A549 treated with RU486 at 1 μM for 4 hours (cell line): ENCODE measurements around the gene PCDHB7. TPM values are rescaled to one million over a fixed set of nuclear protein-coding genes. Genes with fewer than 3 reads are reported as not detected.

Experiments used
- total RNA-seq: library from RNA; stranded (reverse); fragments of 200-300 nt; extraction: Qiagen RNA extraction; gene quantifications from 5 replicates; pipeline ENCODE4 v1.2.3, GENCODE V29; 2022; ENCODE audit warnings: low read depth

PCDHB7 gene
- not detected in 5 replicates for total RNA-seq

DNA sequence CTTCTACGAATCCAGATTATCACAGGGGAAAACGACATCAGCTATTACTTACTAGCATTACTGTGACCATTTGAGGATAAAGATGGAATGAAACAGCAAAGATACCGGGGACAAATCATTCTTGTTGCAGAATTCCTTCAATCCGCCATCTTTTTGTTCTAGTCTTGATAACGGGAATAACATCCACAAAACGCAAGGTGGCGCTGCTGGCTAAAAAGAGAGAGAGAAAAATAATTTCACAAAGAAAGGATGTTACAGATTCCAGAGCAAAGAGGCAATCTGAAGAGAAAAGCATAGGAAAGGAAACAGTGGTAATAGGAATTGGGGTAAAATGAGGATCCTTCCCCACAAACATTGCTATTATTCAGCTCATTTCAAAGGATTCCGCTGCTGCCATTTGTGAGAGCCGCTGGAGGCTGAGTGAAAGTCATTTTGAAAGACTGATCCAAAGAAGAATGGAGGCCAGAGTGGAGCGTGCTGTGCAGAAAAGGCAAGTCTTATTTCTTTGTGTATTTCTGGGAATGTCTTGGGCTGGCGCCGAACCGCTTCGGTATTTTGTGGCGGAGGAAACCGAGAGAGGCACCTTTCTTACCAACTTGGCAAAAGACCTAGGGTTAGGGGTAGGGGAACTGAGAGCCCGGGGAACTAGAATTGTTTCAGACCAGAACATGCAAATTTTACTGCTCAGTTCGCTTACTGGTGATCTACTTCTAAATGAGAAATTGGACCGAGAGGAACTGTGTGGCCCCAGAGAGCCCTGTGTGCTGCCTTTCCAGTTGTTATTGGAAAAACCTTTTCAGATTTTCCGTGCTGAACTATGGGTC, at the start of gene PCDHB7:
Gene PCDHB7 (plus strand): TSS at position 264 of the 824 bp plus-strand sequence. CDS start 192 bp downstream, at position 456.

GRCh38 chr5:141135030-141135717, 37.3 kb upstream of the PCDHB7 start, which contains the start of gene PCDHB5:
PCDHB5 (plus strand) TSS chr5:141135206; CDS start chr5:141135435, 229 bp downstream.

GRCh38 chr5:141149812-141150211, 22.6 kb upstream of the PCDHB7 start, which contains the start of gene PCDHB6:
PCDHB6 (plus strand) TSS chr5:141150057; CDS start chr5:141150258, 201 bp downstream.

DNA sequence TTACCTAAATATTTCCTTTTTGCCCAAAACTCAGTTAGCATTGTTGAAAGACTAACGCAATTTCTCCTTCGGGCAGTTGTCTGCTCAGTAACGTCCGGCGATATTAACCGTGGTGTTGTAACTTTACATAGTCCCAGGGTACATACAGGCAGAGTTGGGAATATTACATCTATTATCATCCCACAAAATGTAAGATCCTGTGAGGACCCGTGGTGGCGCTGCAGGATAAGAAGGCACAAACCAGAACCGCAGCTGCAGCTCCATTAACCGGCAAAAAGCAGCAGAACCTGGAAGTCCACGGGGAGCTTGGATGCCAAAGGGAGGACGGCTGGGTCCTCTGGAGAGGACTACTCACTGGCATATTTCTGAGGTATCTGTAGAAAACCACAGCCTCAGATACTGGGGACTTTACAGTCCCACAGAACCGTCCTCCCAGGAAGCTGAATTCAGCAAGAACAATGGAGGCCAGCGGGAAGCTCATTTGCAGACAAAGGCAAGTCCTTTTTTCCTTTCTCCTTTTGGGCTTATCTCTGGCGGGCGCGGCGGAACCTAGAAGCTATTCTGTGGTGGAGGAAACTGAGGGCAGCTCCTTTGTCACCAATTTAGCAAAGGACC, 5.2 kb downstream of the PCDHB7 start, which contains the start of gene PCDHB8:
Gene PCDHB8 (plus strand): TSS at position 214 of the 615 bp plus-strand sequence. CDS start 245 bp downstream, at position 459.

GRCh38 chr5:141182248-141182647, 9.8 kb downstream of the PCDHB7 start, which contains the start of gene PCDHB16:
PCDHB16 (plus strand) TSS chr5:141182387; CDS start chr5:141182560, 173 bp downstream.

GRCh38 chr5:141186897-141187512, 14.6 kb downstream of the PCDHB7 start, which contains the start of gene PCDHB9:
PCDHB9 (plus strand) TSS chr5:141187161; CDS start chr5:141187319, 158 bp downstream.

DNA sequence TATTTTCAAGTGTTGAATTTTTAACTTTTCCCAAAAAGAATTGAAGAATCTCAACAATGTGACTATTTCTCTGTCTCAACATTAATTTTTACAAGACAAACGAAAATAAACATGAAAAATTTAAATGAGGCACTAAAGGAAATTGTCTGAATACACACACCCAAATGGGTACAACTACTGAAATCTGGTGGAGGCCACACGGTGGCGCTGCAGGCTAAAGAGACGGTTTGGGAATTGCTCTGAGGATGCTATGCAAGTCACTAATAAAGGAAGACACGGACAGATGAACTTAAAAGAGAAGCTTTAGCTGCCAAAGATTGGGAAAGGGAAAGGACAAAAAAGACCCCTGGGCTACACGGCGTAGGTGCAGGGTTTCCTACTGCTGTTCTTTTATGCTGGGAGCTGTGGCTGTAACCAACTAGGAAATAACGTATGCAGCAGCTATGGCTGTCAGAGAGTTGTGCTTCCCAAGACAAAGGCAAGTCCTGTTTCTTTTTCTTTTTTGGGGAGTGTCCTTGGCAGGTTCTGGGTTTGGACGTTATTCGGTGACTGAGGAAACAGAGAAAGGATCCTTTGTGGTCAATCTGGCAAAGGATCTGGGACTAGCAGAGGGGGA, 19.8 kb downstream of the PCDHB7 start, which contains the start of gene PCDHB10:
Gene PCDHB10 (plus strand): TSS at position 244 of the 616 bp plus-strand sequence. CDS start 200 bp downstream, at position 444.

GRCh38 chr5:141199359-141200235, 27.2 kb downstream of the PCDHB7 start, which contains the start of gene PCDHB11:
PCDHB11 (plus strand) TSS chr5:141199627; CDS start chr5:141199775, 148 bp downstream.

DNA sequence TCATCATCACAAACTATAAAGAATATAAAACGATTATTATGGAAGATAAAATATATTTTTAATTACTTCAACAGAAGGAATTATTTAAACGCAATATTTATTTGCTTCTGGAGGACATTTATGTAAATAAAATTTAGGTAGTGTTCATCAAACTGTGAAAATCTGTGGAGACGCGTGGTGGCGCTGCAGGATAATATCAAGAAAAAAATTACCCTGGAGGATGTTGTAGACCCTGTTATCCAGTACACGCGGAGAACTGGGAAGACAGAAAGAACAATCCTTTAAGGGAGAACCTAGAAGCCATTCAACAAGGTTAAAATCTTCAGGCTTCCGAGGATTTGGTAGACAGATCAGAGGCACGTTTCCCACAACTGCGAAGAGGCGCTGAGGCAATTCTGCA, 36.0 kb downstream of the PCDHB7 start, which contains the start of gene PCDHB12:
Gene PCDHB12 (plus strand): TSS at position 242 of the 400 bp plus-strand sequence. CDS start 189 bp downstream, outside the sequence.

DNA sequence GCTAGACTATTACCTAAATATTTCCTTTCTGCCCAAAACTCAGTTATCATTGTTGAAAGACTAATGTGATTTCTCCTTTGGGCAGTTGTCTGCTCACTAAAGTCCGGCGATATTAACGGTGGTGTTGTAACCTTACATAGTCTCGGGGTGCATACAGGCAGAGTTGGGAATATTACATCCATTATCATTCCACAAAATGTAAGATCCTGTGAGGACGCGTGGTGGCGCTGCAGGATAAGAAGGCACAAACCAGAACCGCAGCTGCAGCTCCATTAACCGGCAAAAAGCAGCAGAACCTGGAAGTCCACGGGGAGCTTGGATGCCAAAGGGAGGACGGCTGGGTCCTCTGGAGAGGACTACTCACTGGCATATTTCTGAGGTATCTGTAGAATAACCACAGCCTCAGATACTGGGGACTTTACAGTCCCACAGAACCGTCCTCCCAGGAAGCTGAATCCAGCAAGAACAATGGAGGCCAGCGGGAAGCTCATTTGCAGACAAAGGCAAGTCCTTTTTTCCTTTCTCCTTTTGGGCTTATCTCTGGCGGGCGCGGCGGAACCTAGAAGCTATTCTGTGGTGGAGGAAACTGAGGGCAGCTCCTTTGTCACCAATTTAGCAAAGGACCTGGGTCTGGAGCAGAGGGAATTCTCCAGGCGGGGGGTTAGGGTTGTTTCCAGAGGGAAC, 41.4 kb downstream of the PCDHB7 start, which contains the start of gene PCDHB13:
Gene PCDHB13 (plus strand): TSS at position 264 of the 684 bp plus-strand sequence. CDS start 205 bp downstream, at position 469.

GRCh38 chr5:141223112-141223783, 50.8 kb downstream of the PCDHB7 start, which contains the start of gene PCDHB14:
PCDHB14 (plus strand) TSS chr5:141223343; CDS start chr5:141223506, 163 bp downstream.

Other genes starting within 250 kb of the PCDHB7 start
- gene PCDHAC1, start 246.3 kb upstream of the PCDHB7 start, total RNA-seq: 1.1 to 1.9 TPM (median 1.3 TPM) in 5 replicates
- gene PCDHAC2, start 206.2 kb upstream of the PCDHB7 start, total RNA-seq: 2.4 to 6.1 TPM (median 2.8 TPM) in 5 replicates
- not detected in 5 replicates for gene PCDHB1, start 121.3 kb upstream of the PCDHB7 start, total RNA-seq
- gene PCDHB2, start 78.0 kb upstream of the PCDHB7 start, total RNA-seq: 2.3 to 4.1 TPM (median 3.6 TPM) in 5 replicates
- gene PCDHB3, start 72.2 kb upstream of the PCDHB7 start, total RNA-seq: 0.03 to 0.06 TPM in 2 of 5 replicates, not detected in the others
- gene PCDHB4, start 50.8 kb upstream of the PCDHB7 start, total RNA-seq: 0.03 to 0.08 TPM (median 0.05 TPM) in 5 replicates
- 1.5 to 1.8 TPM (median 1.6 TPM) in 5 replicates for gene PCDHB5, start 37.4 kb upstream of the PCDHB7 start, total RNA-seq
- 0.85 to 1.2 TPM (median 0.92 TPM) in 5 replicates for gene PCDHB6, start 22.6 kb upstream of the PCDHB7 start, total RNA-seq
- gene PCDHB8, start 5.1 kb downstream of the PCDHB7 start, total RNA-seq: 0.25 to 0.43 TPM (median 0.34 TPM) in 5 replicates
- gene PCDHB16, start 9.7 kb downstream of the PCDHB7 start, total RNA-seq: 0.04 to 0.30 TPM (median 0.07 TPM) in 5 replicates
- 0.03 to 0.06 TPM in 2 of 5 replicates, not detected in the others for gene PCDHB9, start 14.5 kb downstream of the PCDHB7 start, total RNA-seq
- gene PCDHB10, start 19.7 kb downstream of the PCDHB7 start, total RNA-seq: 0.06 TPM in 2 of 5 replicates, not detected in the others
- 0.06 to 0.14 TPM (median 0.07 TPM) in 4 of 5 replicates, not detected in the other for gene PCDHB11, start 27.0 kb downstream of the PCDHB7 start, total RNA-seq
- 0.05 to 0.09 TPM in 2 of 5 replicates, not detected in the others for gene PCDHB12, start 36.1 kb downstream of the PCDHB7 start, total RNA-seq
- gene PCDHB13, start 41.3 kb downstream of the PCDHB7 start, total RNA-seq: 0.06 to 0.12 TPM (median 0.09 TPM) in 5 replicates
- 0.07 to 0.21 TPM (median 0.09 TPM) in 5 replicates for gene PCDHB14, start 50.7 kb downstream of the PCDHB7 start, total RNA-seq
- 0.06 to 0.10 TPM (median 0.08 TPM) in 3 of 5 replicates, not detected in the others for gene PCDHB15, start 72.8 kb downstream of the PCDHB7 start, total RNA-seq
- gene SLC25A2, start 131.4 kb downstream of the PCDHB7 start, total RNA-seq: not detected in 5 replicates
- 53.0 to 78.7 TPM (median 74.4 TPM) in 5 replicates for gene TAF7, start 148.1 kb downstream of the PCDHB7 start, total RNA-seq
- 0.31 to 0.42 TPM (median 0.35 TPM) in 5 replicates for gene PCDHGA1, start 157.9 kb downstream of the PCDHB7 start, total RNA-seq
- 0.38 to 0.87 TPM (median 0.47 TPM) in 5 replicates for gene PCDHGA2, start 166.1 kb downstream of the PCDHB7 start, total RNA-seq
- 0.03 TPM in 1 of 5 replicates, not detected in the others for gene PCDHGA3, start 171.2 kb downstream of the PCDHB7 start, total RNA-seq
- 1.2 to 2.3 TPM (median 1.9 TPM) in 5 replicates for gene PCDHGB1, start 177.5 kb downstream of the PCDHB7 start, total RNA-seq
- gene PCDHGA4, start 182.4 kb downstream of the PCDHB7 start, total RNA-seq: 0.06 to 0.19 TPM (median 0.09 TPM) in 5 replicates
- 0.08 TPM in 2 of 5 replicates, not detected in the others for gene PCDHGB2, start 187.3 kb downstream of the PCDHB7 start, total RNA-seq
- 0.07 to 0.30 TPM (median 0.13 TPM) in 5 replicates for gene PCDHGA5, start 191.5 kb downstream of the PCDHB7 start, total RNA-seq
- gene PCDHGB3, start 197.6 kb downstream of the PCDHB7 start, total RNA-seq: 0.17 to 0.30 TPM (median 0.23 TPM) in 5 replicates
- gene PCDHGA6, start 201.2 kb downstream of the PCDHB7 start, total RNA-seq: 0.14 to 0.27 TPM (median 0.23 TPM) in 5 replicates
- 0.67 to 1.1 TPM (median 0.88 TPM) in 5 replicates for gene PCDHGA7, start 210.1 kb downstream of the PCDHB7 start, total RNA-seq
- gene PCDHGB4, start 215.1 kb downstream of the PCDHB7 start, total RNA-seq: 0.56 to 1.1 TPM (median 0.93 TPM) in 5 replicates
- 0.03 TPM in 1 of 5 replicates, not detected in the others for gene PCDHGA8, start 220.0 kb downstream of the PCDHB7 start, total RNA-seq
- 2.0 to 3.0 TPM (median 2.5 TPM) in 5 replicates for gene PCDHGB5, start 225.3 kb downstream of the PCDHB7 start, total RNA-seq
- gene PCDHGA9, start 230.1 kb downstream of the PCDHB7 start, total RNA-seq: 0.03 to 0.05 TPM (median 0.04 TPM) in 3 of 5 replicates, not detected in the others
- gene PCDHGB6, start 235.4 kb downstream of the PCDHB7 start, total RNA-seq: 0.06 to 0.15 TPM (median 0.09 TPM) in 5 replicates
- gene PCDHGA10, start 240.3 kb downstream of the PCDHB7 start, total RNA-seq: not detected in 5 replicates
- gene PCDHGB7, start 245.0 kb downstream of the PCDHB7 start, total RNA-seq: 0.05 to 0.11 TPM (median 0.07 TPM) in 5 replicates
- gene PCDHGA11, start 248.4 kb downstream of the PCDHB7 start, total RNA-seq: 0.06 TPM in 1 of 5 replicates, not detected in the others